HuH-7.5 (cell line): ENCODE measurements around the gene HMCN1.
A peak's percentile ranks its signal among the peaks of the same experiment; 100 is the strongest.

Experiments used
- DNase-seq: peaks from one replicate; pipeline ENCODE4 v3.0.0; 2011; ENCODE audit warnings: low spot score

HMCN1 gene

GRCh38 chr1:185912504-185912903, 178.3 kb downstream of the HMCN1 start:
- no peak for DNase-seq

- no peak for DNase-seq
Measured at GRCh38 chr1:185914089-185914488, 179.9 kb downstream of the HMCN1 start.

GRCh38 chr1:185916861-185917260, 182.7 kb downstream of the HMCN1 start:
- DNase-seq = no peak

GRCh38 chr1:185917646-185918045, 183.5 kb downstream of the HMCN1 start:
- peak; percentile 3 for DNase-seq

GRCh38 chr1:185920602-185921001, 186.4 kb downstream of the HMCN1 start:
- no peak for DNase-seq

GRCh38 chr1:185921636-185922035, 187.4 kb downstream of the HMCN1 start:
- no peak for DNase-seq

GRCh38 chr1:185926588-185926987, 192.4 kb downstream of the HMCN1 start:
- no peak for DNase-seq

- no peak for DNase-seq
Measured at GRCh38 chr1:185929776-185930175, 195.6 kb downstream of the HMCN1 start.

GRCh38 chr1:185931438-185931837, 197.2 kb downstream of the HMCN1 start:
- no peak for DNase-seq

- no peak for DNase-seq
Measured at GRCh38 chr1:185933580-185933979, 199.4 kb downstream of the HMCN1 start.

- DNase-seq = no peak
Measured at GRCh38 chr1:185934476-185935189, 200.4 kb downstream of the HMCN1 start.

- DNase-seq = no peak
Measured at GRCh38 chr1:185935360-185935759, 201.2 kb downstream of the HMCN1 start.

- DNase-seq = no peak
Measured at GRCh38 chr1:185936641-185937040, 202.4 kb downstream of the HMCN1 start.

- DNase-seq = no peak
Measured at GRCh38 chr1:185938396-185938795, 204.2 kb downstream of the HMCN1 start.

GRCh38 chr1:185939142-185939541, 205.0 kb downstream of the HMCN1 start:
- no peak for DNase-seq

- DNase-seq = no peak
Measured at GRCh38 chr1:185942961-185943360, 208.8 kb downstream of the HMCN1 start.

GRCh38 chr1:185956881-185957280, 222.7 kb downstream of the HMCN1 start:
- no peak for DNase-seq

- no peak for DNase-seq
Measured at GRCh38 chr1:185957441-185958363, 223.5 kb downstream of the HMCN1 start.

GRCh38 chr1:185960422-185961321, 226.5 kb downstream of the HMCN1 start:
- DNase-seq = no peak

GRCh38 chr1:185961664-185962063, 227.5 kb downstream of the HMCN1 start:
- no peak for DNase-seq

- DNase-seq = no peak
Measured at GRCh38 chr1:185964946-185965345, 230.8 kb downstream of the HMCN1 start.

GRCh38 chr1:185965870-185966269, 231.7 kb downstream of the HMCN1 start:
- no peak for DNase-seq
